GM23248 (cell line): ENCODE results near the gene CDKN3. TPM values are rescaled to one million over a fixed set of nuclear protein-coding genes. Genes with fewer than 3 reads are reported as not detected.

Experiments
- DNase-seq: peaks from one replicate; pipeline ENCODE4 v3.0.0-alpha.2; 2015
- H2AFZ ChIP-seq: fragments of 200-600 bp; sonication (generic); 2 replicates; pipeline ENCODE4 v1.6.1; 2016; ENCODE audit warnings: antibody characterized with exemption
- H3F3A ChIP-seq: fragments of 200-600 bp; sonication (generic); 2 replicates; pipeline ENCODE4 v1.6.1; 2016; ENCODE audit warnings: mild to moderate bottlenecking, antibody characterized with exemption, mixed run types; ENCODE audit not compliant: insufficient read depth
- H3K27ac ChIP-seq: fragments of 200-600 bp; sonication (generic); 2 replicates; pipeline ENCODE4 v1.5.1; 2016; ENCODE audit warnings: mild to moderate bottlenecking
- H3K27me3 ChIP-seq: fragments of 200-600 bp; sonication (generic); replicated peaks from 2 replicates; pipeline ENCODE4 v1.6.1; 2016; ENCODE audit warnings: mild to moderate bottlenecking; ENCODE audit not compliant: insufficient read depth
- H3K36me3 ChIP-seq: fragments of 200-600 bp; sonication (generic); 2 replicates; pipeline ENCODE4 v1.6.1; 2016; ENCODE audit warnings: low read depth, mild to moderate bottlenecking
- H3K4me1 ChIP-seq: fragments of 200-600 bp; sonication (generic); 2 replicates; pipeline ENCODE4 v1.6.1; 2016; ENCODE audit warnings: mild to moderate bottlenecking; ENCODE audit not compliant: insufficient read depth
- H3K4me2 ChIP-seq: fragments of 200-600 bp; sonication (generic); one replicate; pipeline ENCODE4 v1.6.1; 2016; ENCODE audit warnings: mild to moderate bottlenecking; ENCODE audit not compliant: unreplicated experiment
- H3K4me3 ChIP-seq: fragments of 200-600 bp; sonication (generic); 2 replicates; pipeline ENCODE4 v1.5.1; 2016; ENCODE audit warnings: mild to moderate bottlenecking
- H3K79me2 ChIP-seq: fragments of 200-600 bp; sonication (generic); 2 replicates; pipeline ENCODE4 v1.6.1; 2016; ENCODE audit warnings: mild to moderate bottlenecking; ENCODE audit not compliant: insufficient read depth
- H3K9ac ChIP-seq: fragments of 200-600 bp; sonication (generic); 2 replicates; pipeline ENCODE4 v1.6.1; 2016; ENCODE audit warnings: mild to moderate bottlenecking
- H3K9me2 ChIP-seq: fragments of 200-600 bp; sonication (generic); 2 replicates; pipeline ENCODE4 v1.6.1; 2016; ENCODE audit warnings: mixed run types, mild to moderate bottlenecking, moderate library complexity; ENCODE audit not compliant: insufficient read depth
- H3K9me3 ChIP-seq: fragments of 200-600 bp; sonication (generic); one replicate; pipeline ENCODE4 v1.6.1; 2017; ENCODE audit warnings: low read depth
- H4K20me1 ChIP-seq: fragments of 200-600 bp; sonication (generic); 2 replicates; pipeline ENCODE4 v1.6.0; 2016; ENCODE audit not compliant: insufficient read depth
- EZH2 ChIP-seq: fragments of 200-600 bp; sonication (generic); IDR thresholded peaks from 2 replicates; pipeline ENCODE4 v1.6.1; 2018; ENCODE audit warnings: antibody characterized with exemption, mild to moderate bottlenecking; ENCODE audit not compliant: insufficient read depth, poor library complexity, severe bottlenecking
- EZH2phosphoT487 ChIP-seq: fragments of 200-600 bp; sonication (generic); IDR thresholded peaks from 2 replicates; pipeline ENCODE4 v1.6.1; 2018; ENCODE audit warnings: antibody characterized with exemption, moderate library complexity, mild to moderate bottlenecking, low read depth; ENCODE audit not compliant: insufficient read depth
- WGBS, 2 experiments: methylation state at CpG; one replicate each; pipeline ENCODE4 v1.1.6; 2015 to 2017; ENCODE audit warnings: low lambda C conversion rate in 2 of 2, low coverage in 1 of 2; ENCODE audit errors: missing lambda C conversion rate in 2 of 2; 5-methylcytosine and 5-hydroxymethylcytosine counted together
- in situ Hi-C: fragments of 300-500 bp; cut with MboI; formaldehyde crosslinking; loops from 2 replicates; pipeline ENCODE4 v1.15.0; 2020
- polyA plus RNA-seq: library from polyadenylated mRNA; unstranded; fragments of >200 nt; fragmentation: Nextera tagmentation; extraction: Ambion mirVana; gene quantifications from 2 replicates; pipeline ENCODE4 v1.2.1, GENCODE V29; 2016
- total RNA-seq: library from RNA; depleted of rRNA; stranded (reverse); fragments of >200 nt; shearing (Covaris generic); gene quantifications from 2 replicates; pipeline ENCODE4 v1.2.3, GENCODE V29; 2014

Gene CDKN3
- total and polyA plus RNA-seq, 2 experiments from 2014 or later: 20.1 to 41.8 TPM

- peak overlapping the region; percentile 29; the same call in 1 of the 2 replicates for H3K27ac ChIP-seq
- H3K9ac ChIP-seq: peak overlapping the region; percentile 41; the same call in 1 of the 2 replicates
- H3K79me2 ChIP-seq: no peaks in the 10 kb centered on the region
- H3K9me3 ChIP-seq: no peaks in the 10 kb centered on the region
- H3F3A ChIP-seq: peaks cover 11% of the 10 kb centered on the region
- H3K4me3 ChIP-seq: peak overlapping the region; percentile 70
- WGBS, 2 experiments: 7 to 17% methylated on average over 2 of the region's 2 CpGs
- H3K4me1 ChIP-seq: peaks cover 17% of the 10 kb centered on the region
- no peaks in the 10 kb centered on the region for H3K27me3 ChIP-seq
- peak overlapping the region; percentile 79 for H2AFZ ChIP-seq
- no peaks in the 10 kb centered on the region for H4K20me1 ChIP-seq
- in situ Hi-C loops: loop anchor here (10.0 to 25.0 kb wide), 2 partner anchors 937 to 1055 kb away; no protein-coding TSS in a partner anchor
- peak overlapping the region; percentile 78 for H3K4me2 ChIP-seq
- TF ChIP-seq EZH2phosphoT487 (no peak), EZH2 (no peak)
- H3K9me2 ChIP-seq: no peaks in the 10 kb centered on the region
- DNase-seq: peak; percentile 21
- H3K36me3 ChIP-seq: no peaks in the 10 kb centered on the region
Measured at GRCh38 chr14:54349713-54350112, 47.1 kb upstream of the CDKN3 start.

- peak overlapping the region; percentile 79; the same call in 1 of the 2 replicates for H2AFZ ChIP-seq
Measured at GRCh38 chr14:54350203-54350602, 46.6 kb upstream of the CDKN3 start.

GRCh38 chr14:54353266-54353665, 43.5 kb upstream of the CDKN3 start:
- 57 to 62% methylated on average over 6 of the region's 6 CpGs for WGBS, 2 experiments

More at GRCh38 chr14:54350203-54350602, 46.6 kb upstream of the CDKN3 start:
- H3F3A ChIP-seq: peaks cover 11% of the 10 kb centered on the region
- no peaks in the 10 kb centered on the region for H3K79me2 ChIP-seq
- peak overlapping the region; percentile 78 for H3K4me2 ChIP-seq
- no peak overlapping the region for H3K9ac ChIP-seq
- H3K9me2 ChIP-seq: no peaks in the 10 kb centered on the region
- H4K20me1 ChIP-seq: no peaks in the 10 kb centered on the region
- TF ChIP-seq EZH2 (no peak), EZH2phosphoT487 (no peak)
- H3K4me1 ChIP-seq: peaks cover 17% of the 10 kb centered on the region
- no peaks in the 10 kb centered on the region for H3K27me3 ChIP-seq
- 6 to 11% methylated on average over 3 of the region's 3 CpGs for WGBS, 2 experiments
- H3K27ac ChIP-seq: no peak overlapping the region
- H3K36me3 ChIP-seq: no peaks in the 10 kb centered on the region
- in situ Hi-C loops: no loop called here
- H3K9me3 ChIP-seq: no peaks in the 10 kb centered on the region
- no peak overlapping the region for H3K4me3 ChIP-seq
- peak; percentile 29 for DNase-seq

GRCh38 chr14:54353694-54354093, 43.1 kb upstream of the CDKN3 start:
- H4K20me1 ChIP-seq: no peaks in the 10 kb centered on the region
- in situ Hi-C loops: no loop called here
- H3F3A ChIP-seq: peaks cover 12% of the 10 kb centered on the region; the same call in 1 of the 2 replicates
- no peak overlapping the region for H2AFZ ChIP-seq
- H3K36me3 ChIP-seq: no peaks in the 10 kb centered on the region
- no peak overlapping the region for H3K9ac ChIP-seq
- no peaks in the 10 kb centered on the region for H3K9me3 ChIP-seq
- WGBS, 2 experiments: 74% methylated on average over 2 of the region's 2 CpGs
- H3K27me3 ChIP-seq: peaks cover 1% of the 10 kb centered on the region; the same call in 1 of the 2 replicates
- no peak for DNase-seq
- H3K4me2 ChIP-seq: no peak overlapping the region
- no peaks in the 10 kb centered on the region for H3K79me2 ChIP-seq
- TF ChIP-seq EZH2 (no peak), EZH2phosphoT487 (no peak)
- no peak overlapping the region for H3K27ac ChIP-seq
- no peaks in the 10 kb centered on the region for H3K9me2 ChIP-seq
- H3K4me1 ChIP-seq: peaks cover 21% of the 10 kb centered on the region
- no peak overlapping the region for H3K4me3 ChIP-seq

More at GRCh38 chr14:54353266-54353665, 43.5 kb upstream of the CDKN3 start:
- no peaks in the 10 kb centered on the region for H3K79me2 ChIP-seq
- no peaks in the 10 kb centered on the region for H3K9me2 ChIP-seq
- H3K4me1 ChIP-seq: peaks cover 25% of the 10 kb centered on the region
- H3F3A ChIP-seq: peaks cover 16% of the 10 kb centered on the region
- TF ChIP-seq EZH2 (no peak), EZH2phosphoT487 (no peak)
- no peak overlapping the region for H3K4me2 ChIP-seq
- H2AFZ ChIP-seq: no peak overlapping the region
- H3K9ac ChIP-seq: no peak overlapping the region
- H3K27ac ChIP-seq: no peak overlapping the region
- in situ Hi-C loops: no loop called here
- no peaks in the 10 kb centered on the region for H3K9me3 ChIP-seq
- H3K27me3 ChIP-seq: no peaks in the 10 kb centered on the region
- DNase-seq: no peak
- no peaks in the 10 kb centered on the region for H4K20me1 ChIP-seq
- no peak overlapping the region for H3K4me3 ChIP-seq
- H3K36me3 ChIP-seq: no peaks in the 10 kb centered on the region

- no peak overlapping the region for H2AFZ ChIP-seq
- no peaks in the 10 kb centered on the region for H3K36me3 ChIP-seq
- no peak overlapping the region for H3K4me3 ChIP-seq
- no peaks in the 10 kb centered on the region for H4K20me1 ChIP-seq
- no peak overlapping the region for H3K27ac ChIP-seq
- no peaks in the 10 kb centered on the region for H3K79me2 ChIP-seq
- TF ChIP-seq EZH2phosphoT487 (no peak), EZH2 (no peak)
- no peaks in the 10 kb centered on the region for H3K9me3 ChIP-seq
- in situ Hi-C loops: no loop called here
- H3K9me2 ChIP-seq: no peaks in the 10 kb centered on the region
- no peak for DNase-seq
- no peak overlapping the region for H3K4me2 ChIP-seq
- H3K27me3 ChIP-seq: peaks cover 5% of the 10 kb centered on the region; the same call in 1 of the 2 replicates
- no peak overlapping the region for H3K9ac ChIP-seq
- H3K4me1 ChIP-seq: peaks cover 18% of the 10 kb centered on the region
- H3F3A ChIP-seq: peaks cover 12% of the 10 kb centered on the region; the same call in 1 of the 2 replicates
Measured at GRCh38 chr14:54354096-54354495, 42.7 kb upstream of the CDKN3 start.
